T-helper 1 cell (primary cell): ENCODE measurements around the gene LYPD6B.

ENCODE experiments used
- DNase-seq, 5 donors: peaks; one replicate each; pipeline ENCODE4 v3.0.0-alpha.2; 2012 to 2020

The LYPD6B gene

DNA sequence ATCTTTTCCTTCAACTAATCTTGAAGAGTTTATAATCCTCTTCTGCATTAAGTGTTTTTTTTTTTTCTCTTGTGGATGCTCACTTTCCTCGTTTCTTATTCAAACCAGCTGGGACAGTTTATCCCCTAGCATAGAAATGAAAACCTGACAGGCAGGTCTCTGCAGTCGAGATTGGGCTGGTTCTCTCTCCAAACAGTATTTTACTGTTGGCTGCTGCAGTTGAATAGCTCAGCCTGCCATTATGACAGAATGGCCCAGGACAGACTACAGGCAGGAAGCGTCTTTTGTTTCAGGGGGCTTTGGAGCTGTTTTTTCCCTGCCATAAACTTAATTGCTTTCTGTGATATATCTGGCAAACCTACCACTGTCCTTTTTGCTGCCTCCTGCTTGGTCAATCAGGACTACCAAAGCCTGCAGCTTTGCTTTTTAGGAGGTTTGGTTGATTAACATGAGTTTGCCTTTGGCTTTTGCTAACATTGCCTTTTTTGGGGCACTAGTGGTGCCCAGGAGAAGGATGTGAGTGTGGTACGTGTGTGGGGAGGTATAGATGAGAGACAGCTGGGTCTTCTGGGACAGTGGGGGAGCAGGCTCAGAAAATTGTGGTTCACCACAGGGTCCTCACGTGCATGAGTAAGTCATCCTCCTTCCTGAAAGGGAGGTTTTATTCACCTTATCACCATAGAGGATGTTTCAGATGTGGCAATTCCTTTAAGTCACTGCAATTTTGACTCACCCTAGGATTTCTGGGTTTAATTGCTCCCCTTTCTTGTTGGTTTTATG is 128.7 kb downstream of the LYPD6B start:
- peak in 1 of 5 donors; percentile 29 for DNase-seq

DNA sequence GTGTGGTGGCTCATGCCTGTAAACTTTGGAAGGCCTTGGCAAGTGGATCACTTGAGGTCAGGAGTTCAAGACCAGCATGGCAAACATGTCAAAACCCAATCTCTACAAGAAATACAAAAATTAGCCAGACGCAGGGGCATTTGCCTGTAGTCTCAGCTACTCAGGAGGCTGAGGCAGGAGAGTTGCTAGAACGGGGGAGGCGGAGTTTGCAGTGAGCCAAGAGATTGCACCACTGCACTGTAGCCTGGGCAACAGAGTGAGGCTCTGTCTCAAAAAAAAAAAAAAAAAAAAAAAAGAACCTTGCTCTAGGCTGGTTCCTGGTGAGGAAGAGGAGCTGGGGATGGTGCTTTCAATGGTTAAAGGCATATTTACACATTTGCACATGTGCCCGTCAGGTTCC is 129.4 kb downstream of the LYPD6B start:
- DNase-seq, result no peak

DNA sequence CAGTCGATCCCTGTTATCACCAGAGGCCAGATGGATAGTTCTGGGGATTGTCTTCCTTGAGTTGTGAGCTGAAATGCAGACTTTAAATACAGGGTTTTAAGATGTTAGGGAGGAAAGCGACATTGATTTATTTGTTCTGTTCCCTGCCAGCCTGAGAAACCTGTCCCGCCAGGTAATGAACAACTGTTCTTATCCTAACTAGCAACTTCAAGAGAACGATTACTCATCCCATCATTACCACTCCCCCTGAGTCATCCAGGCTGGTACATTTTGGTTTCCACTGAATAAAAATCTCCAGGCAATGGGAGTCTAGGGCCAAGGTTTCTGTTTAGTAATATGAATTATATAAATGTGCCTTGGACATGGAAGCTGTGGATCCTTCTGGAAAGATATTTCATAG is 131.2 kb downstream of the LYPD6B start:
- DNase-seq, result no peak

DNA sequence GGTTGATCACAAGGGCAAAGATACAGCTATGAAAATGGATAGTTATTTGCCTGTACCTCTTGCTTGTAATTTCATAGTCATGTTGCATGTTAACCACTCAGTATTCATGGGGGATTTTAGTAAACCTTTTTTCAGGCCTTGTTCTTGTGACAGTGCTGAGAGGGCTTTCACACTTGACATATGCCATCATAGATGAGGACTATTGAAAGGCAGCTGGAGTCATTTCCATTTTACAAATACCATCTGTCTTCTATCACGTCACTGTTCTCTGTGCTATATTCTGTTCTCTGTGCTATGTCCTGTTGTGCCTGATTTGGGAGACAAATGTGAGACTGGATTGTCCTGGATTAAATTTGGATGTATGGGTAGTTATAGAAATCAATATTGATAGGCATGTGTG is 131.7 kb downstream of the LYPD6B start:
- no peak for DNase-seq

DNA sequence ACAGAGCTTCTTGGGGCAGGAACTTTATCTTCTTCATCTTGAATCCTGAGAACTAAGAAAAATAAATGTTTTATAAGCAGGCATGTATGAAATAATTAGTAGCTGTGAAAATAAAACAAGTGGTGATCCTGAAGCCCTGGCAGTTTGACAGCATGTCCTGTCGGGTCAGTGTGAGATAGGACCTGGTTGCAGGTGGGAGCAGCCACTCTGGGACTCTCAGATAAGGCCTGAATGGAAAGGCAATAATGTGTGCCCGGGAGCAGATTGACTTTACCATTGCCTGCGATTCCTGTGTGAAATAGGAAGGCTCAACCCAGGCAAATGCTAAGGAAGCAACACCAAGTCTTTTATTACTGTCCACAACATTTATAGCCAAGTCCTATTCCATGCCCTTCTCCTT is 132.4 kb downstream of the LYPD6B start:
- DNase-seq, result no peak

DNA sequence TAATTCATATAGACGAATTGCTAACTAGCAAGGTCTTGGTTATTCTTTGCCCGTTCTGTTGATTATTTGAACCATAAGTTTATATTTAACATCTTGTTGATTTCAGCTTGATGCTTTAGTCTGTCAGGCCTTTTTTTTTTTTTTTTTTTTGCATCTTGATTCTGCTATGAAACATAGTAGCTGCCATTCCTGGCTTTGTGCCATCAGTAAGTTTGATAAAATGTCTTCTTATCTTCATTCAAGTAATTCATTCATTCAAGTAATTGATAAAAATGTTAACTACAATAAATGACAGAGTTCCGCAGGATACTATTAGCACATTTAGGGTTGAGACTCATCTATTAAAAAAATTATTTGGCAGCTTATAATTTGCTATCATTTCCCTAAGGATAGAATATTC is 134.7 kb downstream of the LYPD6B start:
- DNase-seq, result no peak

DNA sequence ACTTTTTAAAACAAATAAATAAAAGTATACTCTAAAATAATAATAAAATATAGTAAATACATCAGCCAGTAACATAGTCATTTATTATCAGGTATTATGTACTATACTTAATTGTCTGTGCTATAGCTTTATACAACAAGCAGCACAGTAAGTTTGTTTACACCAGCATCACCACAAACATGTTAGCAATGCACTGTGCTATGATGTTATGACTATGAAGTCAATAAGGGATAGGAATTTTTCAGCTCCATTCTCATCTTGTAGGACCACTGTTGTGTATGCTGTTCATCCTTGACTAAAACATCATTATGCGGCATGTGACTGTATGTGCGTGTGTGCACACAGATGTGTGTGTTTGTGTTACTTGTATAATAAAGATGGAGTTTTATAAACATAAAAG is 137.5 kb downstream of the LYPD6B start:
- DNase-seq, result no peak

DNA sequence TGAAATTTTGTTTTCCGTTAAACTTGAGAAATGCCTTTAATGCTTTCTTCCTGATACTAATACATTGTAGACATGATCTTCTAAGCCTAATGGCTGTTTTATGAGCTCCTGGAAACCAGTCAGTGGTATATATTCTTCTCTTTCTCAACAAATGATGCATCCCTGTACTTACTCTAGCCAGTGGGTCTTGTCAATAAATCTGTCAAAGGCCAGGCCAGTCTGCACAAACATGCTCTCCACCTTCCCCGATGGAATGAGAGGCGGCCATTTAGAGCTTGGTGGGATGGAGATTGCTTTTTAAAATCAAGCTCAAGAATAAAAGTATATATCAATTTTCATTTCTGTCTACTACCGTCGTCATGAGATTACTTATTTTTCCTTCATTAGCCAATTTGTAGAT is 140.1 kb downstream of the LYPD6B start:
- DNase-seq, result no peak

DNA sequence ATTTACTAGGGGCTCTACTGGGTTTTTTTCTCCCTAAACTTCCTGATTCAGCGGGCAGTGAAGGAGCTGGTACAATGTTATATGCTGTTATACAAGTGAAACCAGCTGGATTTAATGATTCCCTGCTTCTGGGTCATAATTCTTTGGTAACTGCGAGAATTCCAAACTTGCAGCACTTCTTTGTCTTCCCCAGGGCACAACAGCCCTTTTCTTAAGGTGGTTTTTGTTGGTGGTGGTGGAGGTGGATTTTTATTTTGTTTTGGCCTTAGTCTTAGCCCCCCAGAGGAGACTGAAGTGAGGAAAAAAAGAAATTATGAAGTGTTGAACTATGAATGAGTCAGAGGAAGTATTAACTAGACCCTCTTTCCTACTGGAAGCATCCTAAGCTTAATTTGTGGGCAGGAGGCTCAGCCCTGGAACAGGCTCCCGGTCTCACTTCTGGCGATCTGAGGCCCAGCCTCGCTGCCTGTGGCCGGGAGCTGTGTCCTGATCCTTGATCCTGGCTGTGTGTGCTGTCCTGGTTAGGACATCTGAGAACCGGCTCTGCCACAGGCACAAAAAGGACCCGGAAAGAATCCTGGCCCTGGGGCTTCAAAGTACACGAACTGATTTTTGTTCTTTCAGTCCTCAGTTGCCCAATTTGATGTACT is 141.9 kb downstream of the LYPD6B start:
- no peak for DNase-seq

DNA sequence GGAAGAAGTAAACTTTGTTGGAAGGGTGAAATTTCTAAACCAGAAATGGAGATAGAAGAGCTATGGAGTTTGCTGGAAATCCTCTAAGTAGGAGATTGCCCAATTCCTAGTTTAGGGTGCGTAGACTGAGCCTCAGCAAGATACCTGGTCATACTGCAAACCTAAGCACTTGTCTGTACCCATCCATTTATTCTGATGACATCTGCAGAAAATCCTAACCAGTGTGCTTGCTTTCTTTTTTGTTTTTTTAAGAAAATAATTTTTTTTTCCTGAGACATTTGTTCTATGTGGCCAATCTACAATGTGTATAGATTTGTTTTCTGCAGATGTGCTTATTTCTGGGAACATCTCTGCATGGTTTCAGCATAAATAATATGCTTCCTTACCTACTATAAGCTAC is 144.7 kb downstream of the LYPD6B start:
- DNase-seq, result no peak

DNA sequence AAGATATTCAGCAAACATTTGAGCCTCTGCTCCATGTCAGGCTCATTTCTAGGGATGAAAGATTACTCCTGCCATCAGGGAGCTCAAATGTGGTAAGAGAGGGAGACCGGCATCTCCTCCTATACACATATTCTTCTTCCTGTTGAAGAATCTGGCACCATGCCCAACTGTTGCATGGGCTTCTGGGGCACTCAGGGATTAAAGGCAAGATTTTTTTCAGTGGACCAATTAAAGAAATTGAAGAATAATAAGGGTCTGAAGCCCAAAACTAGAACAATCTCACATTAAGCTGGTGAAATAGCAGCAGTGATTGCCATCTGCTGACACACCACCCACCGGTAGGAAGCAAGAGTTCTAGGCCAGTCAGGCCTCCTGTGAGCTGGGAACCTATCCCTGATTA is 146.5 kb downstream of the LYPD6B start:
- DNase-seq, result no peak

DNA sequence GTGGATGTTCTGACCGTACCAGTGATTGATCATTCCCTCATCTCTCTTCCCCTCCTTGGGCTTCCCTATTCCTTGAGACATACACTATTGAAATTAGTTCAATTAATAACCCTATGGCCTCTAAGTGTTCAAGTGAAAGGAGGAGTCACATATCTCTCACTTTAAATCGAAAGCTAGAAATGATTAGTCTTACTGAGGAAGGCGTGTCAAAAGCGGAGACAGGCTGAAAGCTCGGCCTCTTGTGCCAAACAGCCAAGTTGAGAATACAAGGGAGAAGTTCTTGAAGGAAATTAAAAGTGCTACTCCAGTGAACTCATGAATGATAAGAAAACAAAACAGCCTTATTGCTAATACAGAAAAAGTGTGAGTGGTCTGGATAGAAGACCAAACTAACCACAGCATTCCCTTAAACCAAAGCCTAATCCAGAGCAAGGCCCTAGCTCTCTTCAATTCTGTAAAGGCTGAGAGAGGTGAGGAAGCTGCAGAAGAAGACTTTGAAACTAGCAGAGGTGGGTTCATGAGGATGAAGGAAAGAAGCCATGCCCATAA is 147.5 kb downstream of the LYPD6B start:
- DNase-seq, result no peak

DNA sequence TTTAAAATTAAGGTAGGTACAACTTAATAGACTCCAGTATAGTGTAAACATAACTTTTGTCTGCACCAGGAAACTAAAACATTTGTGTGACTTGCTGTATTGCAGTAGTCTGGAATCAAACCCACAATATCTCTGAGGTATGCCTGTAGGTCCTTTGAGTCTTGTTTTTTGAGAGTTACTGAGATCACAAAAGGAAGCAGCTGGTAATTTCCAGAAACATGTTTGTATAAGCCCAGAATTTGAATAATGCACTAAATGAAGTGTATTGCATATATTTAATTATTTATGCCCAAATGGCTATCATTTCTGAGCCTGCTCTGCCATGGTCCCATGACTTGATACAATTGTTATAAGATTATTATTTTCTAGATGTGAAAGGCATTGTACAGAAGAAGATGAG is 148.6 kb downstream of the LYPD6B start:
- no peak for DNase-seq

DNA sequence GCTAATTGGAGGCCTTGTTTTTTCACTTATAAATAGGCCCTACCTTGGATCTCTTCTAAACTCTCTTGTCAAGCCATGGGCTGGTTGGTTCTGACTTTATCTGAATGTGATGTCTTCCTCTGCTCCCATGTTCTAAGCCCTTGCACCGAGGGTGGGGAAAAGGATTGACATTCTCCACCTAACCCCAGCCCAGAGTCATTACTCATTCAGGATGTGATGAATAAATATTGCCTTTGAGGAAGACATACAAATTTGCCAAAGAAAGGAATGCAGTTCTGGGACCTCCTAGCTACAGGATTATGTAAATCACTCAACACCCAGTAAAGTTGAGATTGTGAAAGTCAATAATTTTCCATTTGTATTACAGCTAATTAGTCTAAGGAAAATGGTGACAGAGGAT is 149.8 kb downstream of the LYPD6B start:
- DNase-seq, result no peak

DNA sequence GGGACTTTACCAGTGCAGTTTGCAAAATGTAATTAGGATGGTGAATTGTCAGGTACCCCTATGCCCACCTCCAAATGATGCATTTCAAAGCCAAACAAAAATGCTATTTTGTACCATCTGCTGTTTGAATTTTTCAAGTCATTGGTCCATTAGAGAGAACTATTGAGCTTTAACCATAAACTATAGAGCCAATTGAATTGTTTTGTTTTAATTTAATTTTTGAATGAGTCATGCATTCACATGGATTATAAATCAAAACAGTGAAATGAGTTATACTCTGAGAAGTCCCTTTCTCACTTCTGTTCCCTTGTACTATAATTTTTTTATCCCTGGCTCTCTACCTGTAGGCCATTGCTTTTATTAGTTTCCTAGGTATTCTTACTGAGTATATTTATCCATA is 151.3 kb downstream of the LYPD6B start:
- DNase-seq, result no peak

DNA sequence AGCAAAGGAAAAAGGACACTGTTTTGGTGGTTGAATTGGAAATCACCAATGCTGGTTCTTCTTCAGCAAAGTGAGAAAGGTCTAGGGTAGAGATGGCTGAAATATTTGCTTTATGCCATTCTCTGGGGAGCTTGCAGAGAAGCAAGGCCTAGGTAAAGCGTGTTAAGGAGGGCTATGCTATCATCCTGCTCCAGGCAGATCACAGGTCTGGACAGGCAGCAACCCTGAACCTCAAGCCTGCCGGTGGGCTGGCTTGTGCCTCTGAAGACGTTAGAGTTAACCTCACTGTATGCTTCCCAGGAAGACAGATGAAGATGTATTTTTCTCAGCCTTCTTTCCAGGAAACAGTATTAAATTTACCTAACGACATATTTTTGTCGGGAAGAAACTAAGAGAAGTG is 153.4 kb downstream of the LYPD6B start:
- DNase-seq, result no peak

DNA sequence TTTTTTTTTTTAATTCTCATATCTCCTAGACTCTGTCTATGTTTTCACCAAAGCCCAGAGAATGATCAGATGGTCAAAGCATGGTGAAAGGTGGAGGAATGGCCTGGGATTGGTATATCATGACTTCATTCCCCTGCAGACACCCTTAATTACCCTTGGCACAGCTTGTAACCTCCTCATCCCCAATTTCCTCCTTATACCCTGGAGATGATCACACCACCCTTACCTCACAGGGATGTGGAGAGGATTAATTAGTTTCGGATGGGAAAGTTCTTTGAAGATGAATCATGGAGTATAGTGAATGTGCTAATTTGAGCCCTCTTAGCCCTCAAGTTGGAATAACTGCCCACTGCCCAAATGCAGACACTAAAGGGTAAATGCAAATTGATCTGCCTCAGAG is 153.9 kb downstream of the LYPD6B start:
- no peak for DNase-seq

DNA sequence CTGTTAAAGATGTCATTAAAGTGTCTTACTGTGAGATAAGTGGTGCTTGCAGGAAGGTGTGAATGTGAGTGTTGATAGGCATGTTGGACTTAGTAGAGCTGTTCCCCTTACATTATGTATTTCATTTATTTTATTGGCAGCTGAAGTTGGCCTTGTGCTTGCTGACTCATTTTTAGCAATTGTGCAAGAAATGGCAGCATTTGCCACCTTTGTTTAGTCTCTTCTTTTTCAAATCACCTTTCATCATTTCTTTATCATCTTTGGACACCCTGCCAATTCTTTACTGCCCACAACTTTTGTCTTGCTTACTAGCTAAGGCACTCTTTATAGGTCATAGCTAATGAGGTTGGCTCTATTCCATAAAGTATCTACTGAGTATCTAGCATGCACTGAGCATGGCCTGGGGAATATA is 161.6 kb downstream of the LYPD6B start:
- no peak for DNase-seq

DNA sequence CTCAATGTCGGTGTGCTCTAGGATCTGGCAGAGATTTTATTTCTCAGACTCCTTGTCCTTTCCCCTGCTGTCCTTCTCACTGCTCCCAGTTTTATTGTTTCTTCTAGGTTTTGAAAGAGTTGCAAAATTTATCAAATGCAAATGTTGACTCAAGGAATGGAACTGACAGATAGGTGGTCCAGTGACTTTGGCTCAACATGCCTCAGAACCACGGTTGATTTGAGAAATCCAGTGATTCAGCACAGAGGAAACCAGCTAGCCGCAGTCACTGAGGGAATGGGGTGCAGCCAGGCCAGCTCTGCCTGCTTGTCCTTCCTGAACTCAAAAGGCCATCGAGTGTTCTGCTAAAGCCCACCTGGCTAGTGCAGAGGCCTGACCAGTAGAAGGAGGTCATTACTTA is 166.2 kb downstream of the LYPD6B start:
- DNase-seq, result no peak

DNA sequence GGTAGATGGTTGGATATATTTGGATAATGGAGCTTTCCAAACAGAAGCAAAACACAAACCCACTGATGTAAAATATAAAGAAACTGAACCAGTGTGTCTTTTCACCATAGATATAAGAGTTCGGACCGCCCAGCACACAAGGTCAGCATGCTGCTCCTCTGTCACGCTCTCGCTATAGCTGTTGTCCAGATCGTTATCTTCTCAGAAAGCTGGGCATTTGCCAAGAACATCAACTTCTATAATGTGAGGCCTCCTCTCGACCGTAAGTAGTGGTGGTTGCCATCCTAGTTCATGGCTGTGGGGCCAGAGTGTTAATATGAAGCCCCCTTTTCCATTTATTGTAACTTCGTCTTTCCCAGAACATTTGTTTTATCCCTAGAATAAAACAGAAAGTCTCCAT is 166.6 kb downstream of the LYPD6B start:
- no peak for DNase-seq

DNA sequence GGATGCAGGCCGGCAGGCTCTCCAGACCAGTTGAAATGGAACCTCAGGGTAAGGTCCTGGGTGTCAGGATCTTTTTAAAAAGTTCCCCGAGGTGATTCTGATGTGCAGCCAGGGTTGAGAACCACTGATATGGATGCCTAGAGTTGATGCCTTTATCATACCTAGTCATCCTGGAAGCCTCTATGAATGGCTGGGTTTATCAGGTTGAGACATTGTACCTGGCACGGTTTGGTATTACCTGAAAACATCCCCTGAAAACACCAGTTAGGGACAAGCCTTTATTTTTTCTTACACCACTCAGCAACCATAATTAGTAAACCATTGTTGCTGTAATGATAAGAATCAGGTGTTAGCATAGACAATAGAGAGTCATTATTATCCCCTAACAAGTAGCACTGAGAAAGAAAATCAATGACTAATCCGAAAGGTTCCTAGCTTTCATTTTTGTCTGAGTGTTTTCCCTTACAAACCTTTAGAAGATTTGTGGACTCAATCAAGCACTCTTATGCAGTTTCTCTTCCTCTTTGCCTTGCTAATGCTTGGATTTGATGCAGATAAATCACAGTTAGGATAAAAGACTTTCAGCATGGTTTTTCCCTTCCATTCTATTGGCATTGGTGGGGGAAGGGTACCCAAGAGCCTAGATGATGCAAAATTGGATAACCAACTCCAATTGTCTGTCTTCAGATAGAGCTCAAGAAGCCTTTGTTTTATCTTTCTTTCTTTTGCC is 175.4 kb downstream of the LYPD6B start:
- DNase-seq, result no peak

DNA sequence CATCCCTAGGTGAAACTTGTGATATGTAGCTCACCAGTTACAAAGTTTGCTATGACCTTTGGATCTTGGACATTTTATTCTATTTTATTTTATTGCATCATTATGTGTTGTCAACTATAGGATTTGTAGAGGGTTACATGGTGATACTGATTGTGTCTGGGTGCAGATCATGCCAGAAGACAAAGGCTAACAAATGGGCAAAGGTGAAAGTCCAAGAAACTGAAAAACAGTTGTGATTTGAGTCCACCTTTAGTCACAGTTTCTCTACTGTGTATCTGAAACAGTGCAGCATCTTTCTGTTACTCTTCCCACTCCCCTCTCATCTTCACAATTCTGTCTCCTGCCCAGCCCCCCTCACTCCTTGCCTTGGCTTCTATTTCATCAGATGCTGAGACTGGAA is 180.0 kb downstream of the LYPD6B start:
- no peak for DNase-seq

DNA sequence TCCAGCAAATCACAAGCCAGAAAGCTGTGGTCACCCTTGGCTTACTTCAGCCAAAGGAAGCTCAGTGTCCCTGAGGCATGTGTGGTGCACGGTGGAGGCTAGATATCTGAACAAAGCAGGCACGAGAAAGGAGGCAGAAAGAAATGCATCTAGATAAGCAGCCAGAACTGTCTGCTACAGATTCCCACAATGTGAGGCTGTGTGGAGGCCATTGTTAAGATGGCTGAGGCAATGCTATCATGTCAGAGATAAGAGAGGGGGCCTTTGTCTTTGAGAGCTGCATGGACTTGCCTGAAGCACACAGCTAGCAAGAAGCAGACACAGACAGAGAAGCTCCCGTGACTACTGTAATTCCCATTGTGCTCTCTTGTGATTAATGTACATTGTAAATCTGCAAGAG is 181.4 kb downstream of the LYPD6B start:
- DNase-seq, result no peak

DNA sequence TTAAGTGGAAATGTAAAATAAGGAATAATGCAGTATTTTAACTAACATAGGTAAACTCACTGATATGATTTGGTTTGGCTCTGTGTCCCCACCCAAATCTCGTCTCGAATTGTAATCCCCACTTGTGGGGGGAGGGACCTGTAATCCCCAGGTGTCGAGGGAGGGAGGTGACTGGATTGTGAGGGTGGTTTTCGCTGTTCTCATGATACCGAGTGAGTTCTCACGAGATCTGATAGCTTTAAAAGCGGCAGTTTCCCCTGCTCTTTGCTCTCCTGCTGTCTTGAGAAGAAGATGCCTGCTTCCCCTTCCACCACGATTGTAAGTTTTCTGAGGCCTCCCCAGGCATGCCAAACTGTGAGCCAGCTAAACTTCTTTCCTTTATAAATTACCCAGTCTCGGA is 182.5 kb downstream of the LYPD6B start:
- DNase-seq, result no peak
